HL-60 (cell line): ENCODE results near the gene OR3A3.

Source experiments
- DNase-seq, 2 experiments: peaks; one replicate each; pipeline ENCODE4 v3.0.0-alpha.2; 2010 to 2020; ENCODE audit warnings: low read depth in 1 of 2, low spot score in 1 of 2
- H3K27ac ChIP-seq: fragments of 250-450 bp; sonication (Bioruptor Pico); replicated peaks from 2 replicates; pipeline ENCODE4 v1.5.1; 2020; ENCODE audit warnings: mild to moderate bottlenecking, moderate library complexity
- H3K27me3 ChIP-seq: fragments of 250-450 bp; sonication (Bioruptor Pico); 2 replicates; pipeline ENCODE4 v1.5.1; 2021; ENCODE audit warnings: mild to moderate bottlenecking, moderate library complexity; ENCODE audit not compliant: insufficient read depth, poor library complexity, severe bottlenecking
- H3K4me3 ChIP-seq: replicated peaks from 2 replicates; pipeline ENCODE4 v1.5.1; 2011; ENCODE audit warnings: mild to moderate bottlenecking, control low read depth, low read length; ENCODE audit not compliant: insufficient read depth
- GABPA ChIP-seq: IDR thresholded peaks from 2 replicates; pipeline ENCODE4 v1.6.1; 2012; ENCODE audit warnings: low read depth
- POLR2AphosphoS5 ChIP-seq: IDR thresholded peaks from 2 replicates; pipeline ENCODE4 v1.6.1; 2012; ENCODE audit warnings: low read depth
- SPI1 ChIP-seq: IDR thresholded peaks from 2 replicates; pipeline ENCODE4 v1.6.1; 2012; ENCODE audit warnings: low read depth, mild to moderate bottlenecking, borderline replicate concordance
- TF ChIP-seq, protein P1 (sequence below): IDR thresholded peaks from 2 replicates; pipeline ENCODE4 v1.6.1; 2012; ENCODE audit warnings: low read depth; ENCODE audit not compliant: insufficient replicate concordance
- TF ChIP-seq, protein P2 (sequence below): IDR thresholded peaks from one replicate; pipeline ENCODE4 v1.5.1; 2011; ENCODE audit warnings: low read length, control low read depth, inconsistent platforms; ENCODE audit not compliant: insufficient read depth

The OR3A3 gene

DNA sequence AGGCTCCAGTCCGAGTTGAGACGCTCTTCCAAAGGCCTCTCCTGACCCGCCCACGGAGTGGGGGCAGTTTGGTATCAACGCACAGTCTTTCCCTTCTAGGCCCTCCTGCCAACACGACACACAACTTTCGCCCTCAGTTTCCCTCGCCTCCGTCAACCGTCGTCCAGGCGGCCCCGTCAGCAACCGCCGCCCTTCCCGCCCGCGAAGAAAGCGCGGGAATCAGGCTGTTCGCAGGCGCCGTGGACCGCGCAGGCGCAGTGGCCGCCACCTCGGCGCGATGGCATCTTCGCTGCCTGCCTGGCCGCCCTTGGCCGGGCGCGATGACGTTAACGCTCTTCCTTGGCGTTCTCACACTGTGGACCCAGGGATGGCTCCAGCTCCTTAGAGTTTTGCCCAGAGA, 60.4 kb downstream of the OR3A3 start, which contains the start of gene SPATA22:
TSS of gene SPATA22 (minus strand) at position 221 of the 400 bp plus-strand sequence. CDS start 2,494 bp downstream, outside the sequence.
- DNase-seq: no peak
- H3K4me3 ChIP-seq: no peak within 1 kb of the TSS

DNA sequence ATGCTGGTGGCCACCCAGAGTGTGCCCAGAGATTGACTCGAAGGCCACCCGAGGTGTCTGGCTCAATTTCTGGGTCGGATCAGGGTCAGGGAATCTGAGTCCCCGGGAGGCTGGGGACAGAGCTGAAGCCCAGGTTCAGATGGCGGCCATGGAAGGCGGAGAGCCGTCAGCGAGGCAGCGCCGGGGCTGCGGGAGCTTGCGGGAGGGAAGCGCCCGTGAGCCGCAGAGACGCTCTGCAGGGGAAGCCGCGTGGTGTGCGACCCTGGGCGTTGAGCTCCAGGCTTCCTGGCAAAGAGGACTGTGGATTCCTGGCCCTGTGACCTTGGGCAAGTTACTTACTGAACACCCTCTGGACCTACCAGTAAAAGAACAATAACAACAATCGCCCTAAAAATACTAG, 61.0 kb downstream of the OR3A3 start:
- Histone ChIP-seq H3K27ac (no peak overlapping the region), H3K4me3 (no peak overlapping the region), H3K27me3 (no peaks in the 10 kb centered on the region)
- DNase-seq: no peak
- TF ChIP-seq POLR2AphosphoS5: no peak

More for the DNA sequence above, 60.4 kb downstream of the OR3A3 start, which contains the start of gene SPATA22:
- Histone ChIP-seq H3K27me3 (no peaks in the 10 kb centered on the region), H3K27ac (no peak within 1 kb of the TSS)
- TF ChIP-seq, protein P1, sequence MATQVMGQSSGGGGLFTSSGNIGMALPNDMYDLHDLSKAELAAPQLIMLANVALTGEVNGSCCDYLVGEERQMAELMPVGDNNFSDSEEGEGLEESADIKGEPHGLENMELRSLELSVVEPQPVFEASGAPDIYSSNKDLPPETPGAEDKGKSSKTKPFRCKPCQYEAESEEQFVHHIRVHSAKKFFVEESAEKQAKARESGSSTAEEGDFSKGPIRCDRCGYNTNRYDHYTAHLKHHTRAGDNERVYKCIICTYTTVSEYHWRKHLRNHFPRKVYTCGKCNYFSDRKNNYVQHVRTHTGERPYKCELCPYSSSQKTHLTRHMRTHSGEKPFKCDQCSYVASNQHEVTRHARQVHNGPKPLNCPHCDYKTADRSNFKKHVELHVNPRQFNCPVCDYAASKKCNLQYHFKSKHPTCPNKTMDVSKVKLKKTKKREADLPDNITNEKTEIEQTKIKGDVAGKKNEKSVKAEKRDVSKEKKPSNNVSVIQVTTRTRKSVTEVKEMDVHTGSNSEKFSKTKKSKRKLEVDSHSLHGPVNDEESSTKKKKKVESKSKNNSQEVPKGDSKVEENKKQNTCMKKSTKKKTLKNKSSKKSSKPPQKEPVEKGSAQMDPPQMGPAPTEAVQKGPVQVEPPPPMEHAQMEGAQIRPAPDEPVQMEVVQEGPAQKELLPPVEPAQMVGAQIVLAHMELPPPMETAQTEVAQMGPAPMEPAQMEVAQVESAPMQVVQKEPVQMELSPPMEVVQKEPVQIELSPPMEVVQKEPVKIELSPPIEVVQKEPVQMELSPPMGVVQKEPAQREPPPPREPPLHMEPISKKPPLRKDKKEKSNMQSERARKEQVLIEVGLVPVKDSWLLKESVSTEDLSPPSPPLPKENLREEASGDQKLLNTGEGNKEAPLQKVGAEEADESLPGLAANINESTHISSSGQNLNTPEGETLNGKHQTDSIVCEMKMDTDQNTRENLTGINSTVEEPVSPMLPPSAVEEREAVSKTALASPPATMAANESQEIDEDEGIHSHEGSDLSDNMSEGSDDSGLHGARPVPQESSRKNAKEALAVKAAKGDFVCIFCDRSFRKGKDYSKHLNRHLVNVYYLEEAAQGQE: no peak
- TF ChIP-seq, protein P2, sequence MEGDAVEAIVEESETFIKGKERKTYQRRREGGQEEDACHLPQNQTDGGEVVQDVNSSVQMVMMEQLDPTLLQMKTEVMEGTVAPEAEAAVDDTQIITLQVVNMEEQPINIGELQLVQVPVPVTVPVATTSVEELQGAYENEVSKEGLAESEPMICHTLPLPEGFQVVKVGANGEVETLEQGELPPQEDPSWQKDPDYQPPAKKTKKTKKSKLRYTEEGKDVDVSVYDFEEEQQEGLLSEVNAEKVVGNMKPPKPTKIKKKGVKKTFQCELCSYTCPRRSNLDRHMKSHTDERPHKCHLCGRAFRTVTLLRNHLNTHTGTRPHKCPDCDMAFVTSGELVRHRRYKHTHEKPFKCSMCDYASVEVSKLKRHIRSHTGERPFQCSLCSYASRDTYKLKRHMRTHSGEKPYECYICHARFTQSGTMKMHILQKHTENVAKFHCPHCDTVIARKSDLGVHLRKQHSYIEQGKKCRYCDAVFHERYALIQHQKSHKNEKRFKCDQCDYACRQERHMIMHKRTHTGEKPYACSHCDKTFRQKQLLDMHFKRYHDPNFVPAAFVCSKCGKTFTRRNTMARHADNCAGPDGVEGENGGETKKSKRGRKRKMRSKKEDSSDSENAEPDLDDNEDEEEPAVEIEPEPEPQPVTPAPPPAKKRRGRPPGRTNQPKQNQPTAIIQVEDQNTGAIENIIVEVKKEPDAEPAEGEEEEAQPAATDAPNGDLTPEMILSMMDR: no peak
- TF ChIP-seq SPI1 (no peak), GABPA (no peak), POLR2AphosphoS5 (no peak)
